A673 (cell line): ENCODE data around the gene SMURF1. TPM values are rescaled to one million over a fixed set of nuclear protein-coding genes. Genes with fewer than 3 reads are reported as not detected.

Source experiments
- BruUV-seq: library from RNA; stranded (reverse); fragments of 400-500 nt; replicated peaks from 2 replicates; lab custom pipeline; 2021; lab: Mats Ljungman, UMichigan
- CTCF ChIA-PET: fragments of 300-600 bp; sonication (Branson Sonifier 250); formaldehyde crosslinking; loops from one replicate; lab custom pipeline; 2022; ENCODE audit warnings: antibody characterized with exemption; lab: Charles Lee
- POLR2A ChIA-PET: fragments of 300-600 bp; sonication (Branson Sonifier 250); formaldehyde crosslinking; loops from one replicate; lab custom pipeline; 2022; ENCODE audit warnings: antibody characterized with exemption; ENCODE audit not compliant: low non-redundant PET; lab: Charles Lee
- DNase-seq: peaks from one replicate; pipeline ENCODE4 v3.0.0-alpha.2; 2015; ENCODE audit warnings: low spot score
- H3K27ac ChIP-seq: fragments of 200-600 bp; sonication (generic); 2 replicates; pipeline ENCODE4 v1.5.1; 2016; ENCODE audit warnings: mixed run types, low read depth, mild to moderate bottlenecking, mixed read lengths, antibody characterized with exemption, low read length; ENCODE audit not compliant: poor library complexity, severe bottlenecking
- H3K27me3 ChIP-seq: fragments of 200-600 bp; sonication (generic); replicated peaks from 2 replicates; pipeline ENCODE4 v1.6.1; 2017; ENCODE audit warnings: mixed run types, low read depth, mild to moderate bottlenecking, mixed read lengths, antibody characterized with exemption, low read length; ENCODE audit not compliant: insufficient read depth, poor library complexity
- H3K36me3 ChIP-seq: fragments of 200-600 bp; sonication (generic); 2 replicates; pipeline ENCODE4 v1.6.1; 2016; ENCODE audit warnings: mixed run types, mild to moderate bottlenecking, mixed read lengths, antibody characterized with exemption, low read length; ENCODE audit not compliant: insufficient read depth, poor library complexity, severe bottlenecking
- H3K4me1 ChIP-seq: fragments of 200-600 bp; sonication (generic); 2 replicates; pipeline ENCODE4 v1.6.1; 2017; ENCODE audit warnings: mixed run types, mild to moderate bottlenecking, mixed read lengths, antibody characterized with exemption, low read length; ENCODE audit not compliant: insufficient read depth, poor library complexity, severe bottlenecking
- H3K4me3 ChIP-seq: fragments of 200-600 bp; sonication (generic); 2 replicates; pipeline ENCODE4 v1.5.1; 2016; ENCODE audit warnings: low read depth, mixed run types, mild to moderate bottlenecking, mixed read lengths, low read length; ENCODE audit not compliant: poor library complexity, severe bottlenecking
- H3K9me3 ChIP-seq: fragments of 200-600 bp; sonication (generic); 2 replicates; pipeline ENCODE4 v1.6.1; 2016; ENCODE audit warnings: mixed run types, low read depth, mild to moderate bottlenecking, mixed read lengths, antibody characterized with exemption, low read length; ENCODE audit not compliant: poor library complexity, severe bottlenecking
- EZH2 ChIP-seq: fragments of 200-600 bp; sonication (generic); IDR thresholded peaks from 2 replicates; pipeline ENCODE4 v1.6.1; 2017; ENCODE audit warnings: borderline replicate concordance, low read depth, mild to moderate bottlenecking, mixed read lengths, antibody characterized with exemption, low read length; ENCODE audit not compliant: poor library complexity, severe bottlenecking
- intact Hi-C: fragments of 100-400 bp; cut with micrococcal nuclease; formaldehyde crosslinking; loops from one replicate; pipeline ENCODE4 v1.10.0; 2022; ENCODE audit not compliant: unreplicated experiment
- total RNA-seq: library from RNA; stranded (reverse); gene quantifications from 2 replicates; pipeline ENCODE4 v1.2.3, GENCODE V29; 2021
- TF ChIP-seq, protein P1 (sequence below): fragments of 300-800, 200-600 bp; sonication (generic); conservative IDR thresholded peaks from 2 replicates; pipeline ENCODE4 v1.5.1; 2017; ENCODE audit warnings: low read depth, mild to moderate bottlenecking, antibody characterized with exemption, low read length, moderate library complexity, mixed read lengths

The SMURF1 gene
- total RNA-seq, 1 experiment from 2014 or later: 16.5 TPM

- intact Hi-C loops: no loop called here
- H3K27ac ChIP-seq: no peak overlapping the region
- POLR2A ChIA-PET: no interaction called here
- no TSS peak for BruUV-seq
- H3K4me1 ChIP-seq: peaks cover 11% of the 10 kb centered on the region
- no peak for DNase-seq
- H3K36me3 ChIP-seq: no peaks in the 10 kb centered on the region
- no peaks in the 10 kb centered on the region for H3K9me3 ChIP-seq
- CTCF ChIA-PET: no interaction called here
- H3K4me3 ChIP-seq: no peak overlapping the region
- no peak for TF ChIP-seq EZH2
- TF ChIP-seq, protein P1, sequence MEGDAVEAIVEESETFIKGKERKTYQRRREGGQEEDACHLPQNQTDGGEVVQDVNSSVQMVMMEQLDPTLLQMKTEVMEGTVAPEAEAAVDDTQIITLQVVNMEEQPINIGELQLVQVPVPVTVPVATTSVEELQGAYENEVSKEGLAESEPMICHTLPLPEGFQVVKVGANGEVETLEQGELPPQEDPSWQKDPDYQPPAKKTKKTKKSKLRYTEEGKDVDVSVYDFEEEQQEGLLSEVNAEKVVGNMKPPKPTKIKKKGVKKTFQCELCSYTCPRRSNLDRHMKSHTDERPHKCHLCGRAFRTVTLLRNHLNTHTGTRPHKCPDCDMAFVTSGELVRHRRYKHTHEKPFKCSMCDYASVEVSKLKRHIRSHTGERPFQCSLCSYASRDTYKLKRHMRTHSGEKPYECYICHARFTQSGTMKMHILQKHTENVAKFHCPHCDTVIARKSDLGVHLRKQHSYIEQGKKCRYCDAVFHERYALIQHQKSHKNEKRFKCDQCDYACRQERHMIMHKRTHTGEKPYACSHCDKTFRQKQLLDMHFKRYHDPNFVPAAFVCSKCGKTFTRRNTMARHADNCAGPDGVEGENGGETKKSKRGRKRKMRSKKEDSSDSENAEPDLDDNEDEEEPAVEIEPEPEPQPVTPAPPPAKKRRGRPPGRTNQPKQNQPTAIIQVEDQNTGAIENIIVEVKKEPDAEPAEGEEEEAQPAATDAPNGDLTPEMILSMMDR: no peak
- H3K27me3 ChIP-seq: no peaks in the 10 kb centered on the region
Measured at GRCh38 chr7:99076615-99077014, 67.3 kb downstream of the SMURF1 start.

GRCh38 chr7:99073839-99074446 lies 70.0 kb downstream of the SMURF1 start:
- no peak for TF ChIP-seq EZH2
- TF ChIP-seq, protein P1: no peak
- intact Hi-C loops: no loop called here
- no peaks in the 10 kb centered on the region for H3K36me3 ChIP-seq
- ChIA-PET POLR2A (no interaction called here), CTCF (no interaction called here)
- H3K4me3 ChIP-seq: no peak overlapping the region
- H3K27me3 ChIP-seq: no peaks in the 10 kb centered on the region
- no TSS peak for BruUV-seq
- DNase-seq: no peak
- no peaks in the 10 kb centered on the region for H3K9me3 ChIP-seq
- H3K4me1 ChIP-seq: peaks cover 4% of the 10 kb centered on the region
- H3K27ac ChIP-seq: no peak overlapping the region

DNA sequence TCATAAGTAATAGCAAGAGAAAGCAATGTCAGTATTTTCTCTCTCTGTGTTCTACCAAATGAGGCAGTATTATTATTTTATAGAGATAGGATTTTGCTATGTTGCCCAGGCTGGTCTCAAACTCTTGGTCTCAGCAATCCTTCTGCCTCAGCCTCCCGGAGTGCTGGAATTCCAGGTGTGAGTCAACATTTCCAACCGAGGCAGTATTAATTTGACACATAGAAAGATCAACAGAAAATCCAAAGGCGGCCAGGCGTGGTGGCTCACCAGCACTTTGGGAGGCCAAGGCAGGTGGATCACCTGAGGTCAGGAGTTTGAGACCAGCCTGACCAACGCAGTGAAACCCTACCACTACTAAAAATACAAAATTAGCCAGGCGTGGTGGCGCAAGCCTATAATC lies 71.8 kb downstream of the SMURF1 start:
- intact Hi-C loops: no loop called here
- no peaks in the 10 kb centered on the region for H3K36me3 ChIP-seq
- DNase-seq: no peak
- TF ChIP-seq, protein P1: no peak
- no peak for TF ChIP-seq EZH2
- no peak overlapping the region for H3K4me3 ChIP-seq
- H3K27ac ChIP-seq: no peak overlapping the region
- H3K27me3 ChIP-seq: no peaks in the 10 kb centered on the region
- no peaks in the 10 kb centered on the region for H3K9me3 ChIP-seq
- CTCF ChIA-PET: no interaction called here
- POLR2A ChIA-PET: no interaction called here
- no TSS peak for BruUV-seq
- H3K4me1 ChIP-seq: no peaks in the 10 kb centered on the region
